Renal cortex interstitium (tissue), 11 donors: Measurements from ENCODE around the gene ARHGEF7. TPM values are rescaled to one million over a fixed set of nuclear protein-coding genes. Genes with fewer than 3 reads are reported as not detected.

Experiments
- DNase-seq, 11 donors: peaks; one replicate each; pipeline ENCODE4 v3.0.0-alpha.2; 2013; ENCODE audit warnings: low read depth in 9 of 11, low spot score in 4 of 11; ENCODE audit errors: extremely low read depth in 1 of 11
- polyA plus RNA-seq, 3 donors: library from polyadenylated mRNA; unstranded; fragments of 120-200 nt; gene quantifications; one replicate each; pipeline ENCODE4 v1.2.1, GENCODE V29; 2013; ENCODE audit not compliant: insufficient read length in 3 of 3

The ARHGEF7 gene
- polyA plus RNA-seq, 3 donors, result 63.0 to 84.2 (median 66.7) TPM

GRCh38 chr13:111093634-111094033, 21.5 kb upstream of the ARHGEF7 start:
- DNase-seq, result no peak

DNA sequence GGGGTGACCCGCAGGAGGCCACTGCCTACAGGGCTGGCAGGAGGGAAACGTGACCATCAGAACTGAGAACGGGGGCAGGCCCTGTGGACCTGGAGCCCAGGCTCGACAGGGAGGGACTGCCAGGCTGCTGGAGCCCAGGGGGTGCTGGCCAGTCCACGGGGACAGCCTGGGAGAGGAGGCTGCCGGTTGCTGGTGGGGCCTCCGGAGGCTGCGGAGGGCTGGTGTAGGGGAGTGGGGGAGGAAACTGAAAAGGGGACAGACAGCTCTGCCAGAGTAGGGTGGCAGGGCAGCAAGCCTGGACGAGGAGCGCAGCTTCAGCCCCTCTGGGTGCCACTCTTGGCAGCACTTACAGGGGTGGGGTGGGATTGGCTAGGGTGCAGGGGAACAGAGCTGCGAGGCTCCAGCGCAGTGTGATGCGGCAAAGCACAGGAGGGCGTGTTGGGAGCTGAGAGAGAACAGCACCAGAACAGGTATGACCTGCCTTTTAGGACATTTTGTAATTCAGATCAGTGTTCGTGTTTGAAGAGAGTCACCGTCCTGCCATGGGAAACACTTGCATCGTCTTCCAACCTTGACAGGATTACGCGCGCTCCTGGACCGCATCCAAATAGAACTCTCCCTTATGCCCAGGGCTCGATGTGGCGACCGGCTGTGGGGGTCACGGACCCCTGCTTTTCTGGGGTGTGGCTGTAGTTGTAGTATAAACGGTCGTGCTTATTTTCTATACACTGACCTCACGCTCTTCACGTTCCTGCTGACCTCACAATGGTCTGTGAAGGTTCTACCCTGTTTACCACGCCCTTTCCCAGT, 19.9 kb upstream of the ARHGEF7 start:
- no peak for DNase-seq

- peak in 1 of 11 donors; percentile 28 for DNase-seq
Observed at GRCh38 chr13:111095911-111096501, 19.1 kb upstream of the ARHGEF7 start.

GRCh38 chr13:111099290-111099689, 15.8 kb upstream of the ARHGEF7 start:
- DNase-seq, result no peak

- DNase-seq, result no peak
Observed at GRCh38 chr13:111110054-111110453, 5.1 kb upstream of the ARHGEF7 start.

DNA sequence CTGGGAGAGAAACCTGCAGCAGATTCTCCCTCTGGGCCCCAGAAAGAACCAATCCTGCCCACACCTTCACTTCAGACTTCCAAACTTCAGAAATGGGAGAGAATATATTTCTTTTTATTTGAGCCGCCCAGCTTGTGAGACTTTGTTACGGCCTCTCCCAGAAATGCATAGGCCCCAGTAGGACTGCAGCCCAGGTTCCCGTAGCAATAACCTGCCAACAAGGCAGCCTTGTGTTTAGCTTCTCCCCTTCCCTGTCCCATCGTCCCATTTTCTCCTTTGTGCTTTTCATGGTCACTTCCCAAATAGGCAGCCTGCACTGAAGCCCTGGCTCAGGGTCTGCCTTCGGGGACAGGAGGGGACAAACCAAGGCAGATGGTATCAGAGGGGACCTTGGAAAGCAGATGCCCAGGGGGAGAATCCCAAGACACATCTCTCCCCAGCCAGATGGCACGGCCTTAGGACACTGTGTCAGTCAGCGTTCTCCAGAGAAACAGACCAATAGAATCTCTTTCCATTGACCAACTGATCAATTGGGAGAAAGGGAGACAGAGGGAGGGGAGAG, 3.7 kb upstream of the ARHGEF7 start:
- no peak for DNase-seq

- DNase-seq, result no peak
Observed at GRCh38 chr13:111112196-111112595, 2.9 kb upstream of the ARHGEF7 start.

GRCh38 chr13:111114362-111115060, 599 bp upstream of the ARHGEF7 start:
- DNase-seq, result peak in 2 of 11 donors; percentile 34 to 46

DNA sequence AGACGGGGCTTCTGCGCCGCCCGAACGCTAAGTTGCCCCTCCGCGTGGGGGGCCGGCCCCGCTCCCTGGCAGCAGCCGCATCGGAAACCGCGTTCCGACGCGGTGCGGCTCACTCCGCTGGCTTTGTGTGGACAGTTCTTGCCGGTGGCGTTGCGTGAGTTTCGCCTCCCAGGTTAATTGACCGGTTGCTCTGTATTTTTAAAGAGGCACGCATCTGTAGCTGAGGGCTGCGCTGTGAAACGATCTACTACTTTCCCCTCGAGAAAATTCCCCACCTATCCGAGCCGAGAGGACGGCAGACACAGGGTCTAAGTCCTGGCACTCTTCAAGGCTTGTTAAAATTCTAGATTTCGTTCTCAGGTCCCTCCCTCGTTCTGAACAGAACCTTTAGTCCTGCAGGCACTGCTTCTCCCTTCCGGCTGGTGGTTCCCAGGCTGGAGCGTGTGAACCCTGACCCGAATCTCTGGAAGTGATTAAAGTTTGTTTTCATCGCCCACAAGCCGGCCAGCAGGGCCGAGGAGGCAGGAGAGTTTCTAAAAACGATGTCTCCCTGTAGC, 933 bp downstream of the ARHGEF7 start:
- peak in 5 of 11 donors; percentile 54 to 70 (median 67) for DNase-seq

GRCh38 chr13:111116856-111117255, 1.7 kb downstream of the ARHGEF7 start:
- DNase-seq, result no peak

- peak in 3 of 11 donors; percentile 38 to 62 (median 47) for DNase-seq
Observed at GRCh38 chr13:111117289-111117688, 2.2 kb downstream of the ARHGEF7 start.

DNA sequence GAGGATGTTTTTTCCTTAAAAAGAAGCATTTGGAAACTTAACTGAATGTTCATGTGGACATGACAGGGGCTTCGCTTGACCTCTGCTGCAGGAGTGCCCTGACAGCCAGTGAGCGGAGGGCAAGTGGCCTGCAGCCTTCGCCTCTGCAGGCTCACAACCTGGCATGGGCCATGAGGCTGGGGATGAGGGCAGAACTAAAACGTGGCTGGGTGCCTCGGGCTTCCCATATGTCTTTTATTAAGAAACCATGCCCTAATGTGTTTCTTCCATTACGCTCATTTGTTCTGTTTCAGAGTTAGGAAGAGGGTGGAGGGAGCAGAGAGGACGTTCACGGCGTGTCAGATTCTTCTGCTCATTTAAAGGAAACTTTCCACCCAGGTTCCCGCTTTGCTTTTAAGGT, 2.9 kb downstream of the ARHGEF7 start:
- DNase-seq, result no peak

DNA sequence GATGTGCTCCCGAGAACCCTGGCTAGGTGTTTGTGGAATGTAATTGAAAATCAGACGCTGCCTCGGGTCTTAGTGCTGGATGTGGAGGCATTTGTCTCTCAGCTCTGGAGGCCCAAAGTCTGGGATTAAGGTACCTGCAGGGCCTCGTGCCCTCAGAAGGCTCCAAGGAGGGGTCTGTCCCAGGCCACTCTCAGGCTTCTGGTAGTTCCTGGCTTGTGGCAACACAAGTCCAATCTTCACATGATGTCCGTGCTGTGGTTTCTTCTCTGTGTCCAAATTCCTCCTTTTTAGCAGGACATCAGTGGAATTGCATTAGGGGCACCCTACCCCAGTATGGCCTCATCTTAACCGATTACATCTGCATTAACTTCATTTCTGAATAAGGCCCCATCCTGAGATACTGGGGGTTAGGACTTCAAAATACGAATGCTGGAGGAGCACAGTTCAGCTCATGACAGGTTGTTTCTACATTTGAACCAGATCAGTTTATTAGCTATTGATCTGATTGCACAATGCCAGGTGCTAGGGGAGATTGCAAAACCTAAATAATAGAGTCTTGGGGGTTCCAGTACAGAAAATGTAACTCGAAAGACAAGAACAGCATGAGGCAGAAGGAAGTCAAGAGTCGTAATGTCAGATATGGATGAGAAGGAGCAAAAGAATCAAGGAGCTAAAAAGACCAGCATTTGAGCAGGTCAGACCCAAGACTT, 3.9 kb downstream of the ARHGEF7 start:
- DNase-seq, result no peak

- no peak for DNase-seq
Observed at GRCh38 chr13:111119966-111120365, 4.9 kb downstream of the ARHGEF7 start.

- no peak for DNase-seq
Observed at GRCh38 chr13:111120422-111120821, 5.3 kb downstream of the ARHGEF7 start.

- no peak for DNase-seq
Observed at GRCh38 chr13:111120913-111121312, 5.8 kb downstream of the ARHGEF7 start.

DNA sequence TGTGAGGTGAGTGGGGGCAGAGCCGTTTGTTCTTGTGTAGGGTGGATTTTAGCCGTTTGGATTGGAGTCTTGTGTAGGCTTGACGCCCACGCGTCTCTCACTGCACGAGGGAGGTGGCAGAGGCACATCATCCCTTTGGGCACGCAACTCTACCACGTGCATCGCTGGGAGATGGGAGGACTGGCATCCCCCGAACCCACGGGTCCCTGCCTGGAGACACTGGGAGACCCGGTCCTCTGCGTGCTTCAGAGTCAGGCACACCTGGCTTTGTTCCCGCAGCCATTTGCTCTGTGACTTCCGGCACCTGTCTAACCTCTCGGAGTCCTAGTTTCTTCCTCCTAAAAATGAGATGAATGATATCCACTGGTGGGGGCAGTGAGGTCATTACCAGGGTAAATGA, 6.4 kb downstream of the ARHGEF7 start:
- no peak for DNase-seq

- DNase-seq, result peak in 9 of 11 donors; percentile 41 to 84 (median 70)
Observed at GRCh38 chr13:111122056-111122455, 6.9 kb downstream of the ARHGEF7 start.

DNA sequence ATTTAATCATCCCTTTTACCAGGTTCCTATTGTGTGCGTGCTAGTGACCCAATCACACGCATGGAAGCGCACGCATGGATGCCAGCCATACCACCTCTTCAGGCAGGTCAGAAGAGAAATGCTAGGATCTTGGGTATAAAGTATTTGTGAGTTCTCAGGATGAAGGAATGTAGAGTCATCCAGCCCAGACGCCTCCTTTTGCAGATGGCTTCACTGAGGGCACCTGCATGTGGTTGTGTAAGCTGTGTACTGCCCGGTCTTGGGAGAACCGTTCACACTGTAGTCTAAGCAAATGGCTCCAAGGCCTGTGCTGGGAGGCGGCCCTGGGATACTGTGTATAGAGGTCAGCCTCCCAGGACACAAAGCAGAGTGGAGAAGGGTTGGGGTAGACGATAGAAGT, 7.5 kb downstream of the ARHGEF7 start:
- DNase-seq, result no peak
